Fibroblast of mammary gland (primary cell): ENCODE results near the gene ST8SIA1.

Source experiments
- DNase-seq: peaks from one replicate; pipeline ENCODE4 v3.0.0-alpha.2; 2010; ENCODE audit warnings: low read depth
- H3K4me3 ChIP-seq: 2 replicates; pipeline ENCODE4 v1.5.1; 2011; ENCODE audit warnings: low read depth, mild to moderate bottlenecking, low read length, moderate library complexity; ENCODE audit not compliant: control insufficient read depth
- TF ChIP-seq, protein P1 (sequence below): conservative IDR thresholded peaks from 2 replicates; pipeline ENCODE4 v1.5.1; 2011; ENCODE audit warnings: low read depth, low read length, inconsistent platforms; ENCODE audit not compliant: control insufficient read depth, insufficient read depth

ST8SIA1 gene

DNA sequence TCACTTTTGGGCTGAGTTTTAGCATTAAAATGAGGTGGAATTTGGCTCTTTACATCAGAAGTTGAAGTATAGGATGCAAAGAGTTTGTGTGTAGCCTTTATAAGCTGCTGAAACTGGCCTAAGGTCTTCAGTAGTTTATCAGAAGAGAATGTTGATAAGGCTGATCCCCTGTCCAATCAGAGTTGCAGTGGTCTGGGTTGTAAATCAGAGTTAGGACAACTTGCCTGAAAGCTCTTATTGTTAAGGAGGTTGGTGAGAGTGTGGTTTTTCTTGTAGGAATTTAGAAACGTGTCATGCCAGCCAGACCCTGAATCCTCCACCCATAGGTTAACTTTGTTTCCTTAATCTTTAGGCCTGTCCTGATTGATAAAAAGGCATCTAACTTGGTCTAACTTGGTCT lies 143.5 kb downstream of the ST8SIA1 start:
- TF ChIP-seq, protein P1, sequence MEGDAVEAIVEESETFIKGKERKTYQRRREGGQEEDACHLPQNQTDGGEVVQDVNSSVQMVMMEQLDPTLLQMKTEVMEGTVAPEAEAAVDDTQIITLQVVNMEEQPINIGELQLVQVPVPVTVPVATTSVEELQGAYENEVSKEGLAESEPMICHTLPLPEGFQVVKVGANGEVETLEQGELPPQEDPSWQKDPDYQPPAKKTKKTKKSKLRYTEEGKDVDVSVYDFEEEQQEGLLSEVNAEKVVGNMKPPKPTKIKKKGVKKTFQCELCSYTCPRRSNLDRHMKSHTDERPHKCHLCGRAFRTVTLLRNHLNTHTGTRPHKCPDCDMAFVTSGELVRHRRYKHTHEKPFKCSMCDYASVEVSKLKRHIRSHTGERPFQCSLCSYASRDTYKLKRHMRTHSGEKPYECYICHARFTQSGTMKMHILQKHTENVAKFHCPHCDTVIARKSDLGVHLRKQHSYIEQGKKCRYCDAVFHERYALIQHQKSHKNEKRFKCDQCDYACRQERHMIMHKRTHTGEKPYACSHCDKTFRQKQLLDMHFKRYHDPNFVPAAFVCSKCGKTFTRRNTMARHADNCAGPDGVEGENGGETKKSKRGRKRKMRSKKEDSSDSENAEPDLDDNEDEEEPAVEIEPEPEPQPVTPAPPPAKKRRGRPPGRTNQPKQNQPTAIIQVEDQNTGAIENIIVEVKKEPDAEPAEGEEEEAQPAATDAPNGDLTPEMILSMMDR: no peak
- no peak overlapping the region for H3K4me3 ChIP-seq
- no peak for DNase-seq

DNA sequence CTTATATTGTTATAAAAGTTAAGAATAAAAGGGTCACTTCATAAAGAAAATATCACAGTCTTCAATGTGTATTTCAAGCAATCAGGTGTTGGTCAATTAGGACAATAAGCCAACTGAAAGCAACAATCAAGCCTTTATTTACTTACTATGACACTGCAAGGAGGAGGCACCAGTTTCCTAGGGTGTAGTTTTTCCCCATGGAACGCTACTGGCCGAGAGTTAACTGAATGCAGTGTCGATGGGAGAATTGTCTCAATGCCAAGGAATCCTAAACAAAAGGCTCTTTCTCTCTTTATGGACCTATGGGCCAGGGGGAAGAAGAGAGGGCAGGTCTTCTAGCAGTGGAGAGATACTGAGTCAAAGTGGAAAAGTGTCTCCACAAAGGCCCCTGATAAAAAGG lies 146.1 kb downstream of the ST8SIA1 start:
- no peak for DNase-seq
- H3K4me3 ChIP-seq: no peak overlapping the region
- TF ChIP-seq, protein P1: no peak

DNA sequence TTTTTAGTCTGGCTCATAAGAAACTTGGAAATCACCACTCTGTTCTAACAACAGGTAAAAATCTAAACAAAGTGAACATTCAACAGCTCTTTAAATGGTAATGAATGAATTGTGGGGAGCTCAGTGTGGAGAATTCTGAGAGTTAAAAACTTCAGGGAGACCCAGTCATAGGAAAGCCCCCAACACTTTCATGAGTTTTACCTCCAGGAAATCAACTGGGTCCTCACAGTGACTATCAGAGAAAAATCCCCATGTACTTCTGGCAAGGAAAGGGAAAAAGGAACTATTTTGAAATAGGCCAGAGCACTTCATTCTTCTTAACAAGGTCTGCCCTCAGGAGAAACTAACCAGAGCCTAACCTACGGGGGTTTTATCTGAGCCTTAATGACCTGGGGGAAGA lies 153.8 kb downstream of the ST8SIA1 start:
- TF ChIP-seq, protein P1: no peak
- no peak overlapping the region for H3K4me3 ChIP-seq
- DNase-seq: no peak

DNA sequence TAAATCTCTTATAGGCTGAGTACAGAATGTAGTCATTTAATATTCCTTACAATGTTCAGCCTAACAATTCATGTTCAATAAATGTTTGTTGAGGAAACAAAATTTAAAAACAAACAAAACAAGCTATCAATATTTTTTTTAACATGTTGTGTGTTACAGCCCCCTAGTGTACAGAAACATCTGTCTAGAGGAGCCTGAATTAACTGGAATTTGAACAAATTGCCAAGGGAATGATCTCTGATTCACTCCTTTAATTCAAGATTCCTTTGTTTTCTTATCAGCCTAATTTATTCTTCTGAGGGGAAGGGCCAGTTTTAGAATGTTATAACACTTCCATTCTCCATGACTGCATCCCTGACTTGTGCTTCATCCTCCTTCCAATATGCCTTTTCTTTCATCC lies 161.3 kb downstream of the ST8SIA1 start:
- TF ChIP-seq, protein P1: peak; percentile 25
- no peak overlapping the region for H3K4me3 ChIP-seq
- DNase-seq: peak; percentile 18

DNA sequence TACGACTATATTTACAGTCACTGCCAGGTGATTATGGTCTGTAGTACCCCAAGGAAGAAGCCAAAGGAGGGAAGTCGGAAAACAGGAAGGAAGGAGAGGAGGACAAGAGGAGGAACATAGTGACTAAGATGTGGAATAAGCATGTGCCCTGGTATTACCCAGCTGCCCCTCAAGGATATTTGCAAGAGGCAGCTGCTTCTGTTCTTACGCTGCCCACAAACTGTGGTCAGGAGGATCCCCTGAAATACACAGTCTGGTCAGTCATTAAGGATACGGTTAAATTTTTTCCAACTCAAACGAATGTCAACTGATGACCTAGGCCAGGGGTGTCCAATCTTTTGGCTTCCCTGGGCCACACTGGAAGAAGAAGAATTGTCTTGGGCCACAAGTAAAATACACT lies 162.0 kb downstream of the ST8SIA1 start:
- TF ChIP-seq, protein P1: no peak
- DNase-seq: no peak

DNA sequence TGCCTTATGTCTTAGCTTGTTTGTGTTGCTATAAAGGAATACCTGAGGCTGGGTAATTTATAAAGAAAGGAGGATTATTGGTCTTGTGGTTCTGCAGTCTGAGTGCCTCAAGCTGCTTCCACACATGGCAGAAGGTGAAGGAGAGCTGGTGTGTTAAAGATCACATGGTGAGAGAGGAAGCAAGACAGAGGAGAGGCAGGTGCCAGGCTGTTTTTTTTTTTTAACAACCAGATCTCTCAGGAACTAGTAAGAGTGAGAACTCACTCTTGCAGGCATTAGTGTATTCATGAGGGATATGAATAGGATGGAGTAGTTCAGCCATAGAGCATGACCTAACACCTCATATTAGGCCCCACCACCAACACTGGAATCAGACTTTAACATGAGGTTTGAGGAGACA lies 165.1 kb downstream of the ST8SIA1 start:
- H3K4me3 ChIP-seq: no peak overlapping the region
- no peak for DNase-seq
- TF ChIP-seq, protein P1: no peak

More for the DNA sequence above, 162.0 kb downstream of the ST8SIA1 start:
- no peak overlapping the region for H3K4me3 ChIP-seq

DNA sequence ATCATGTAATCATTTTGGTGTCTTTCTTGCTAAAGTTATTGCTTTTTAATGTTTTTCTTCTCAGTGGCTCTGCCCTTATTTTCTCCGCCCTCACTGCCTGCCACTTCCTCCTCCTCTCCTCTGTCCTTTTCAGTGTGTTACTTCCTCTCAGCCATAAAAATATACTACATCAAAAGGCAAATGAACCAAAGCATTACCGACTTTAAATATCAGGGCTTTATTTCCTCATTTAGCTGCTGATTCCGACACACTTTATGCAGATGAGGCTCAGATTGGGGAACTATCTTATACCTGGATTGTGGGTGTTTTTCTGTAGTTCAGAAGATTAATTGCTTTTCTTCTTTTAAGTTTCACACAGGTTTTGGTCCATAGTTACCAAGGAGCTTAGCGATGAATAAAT lies 170.4 kb downstream of the ST8SIA1 start:
- TF ChIP-seq, protein P1: no peak
- H3K4me3 ChIP-seq: no peak overlapping the region
- no peak for DNase-seq
